Suprapubic skin (tissue), 4 donors: ENCODE data around the gene MYO6.

ENCODE experiments used
- CTCF ChIP-seq, 2 donors: fragments of 200-600 bp in 1 of 2; fragments of 450-650 bp in 1 of 2; sonication (generic) in 1 of 2; IDR thresholded peaks; one replicate each; pipeline ENCODE4 v1.5.1; 2016 to 2019; ENCODE audit warnings: antibody characterized with exemption in 2 of 2, mild to moderate bottlenecking in 1 of 2, moderate library complexity in 1 of 2
- POLR2A ChIP-seq, 2 donors: fragments of 450-650 bp; IDR thresholded peaks; one replicate each; pipeline ENCODE4 v1.6.1; 2017; ENCODE audit warnings: antibody characterized with exemption in 2 of 2, mild to moderate bottlenecking in 2 of 2, moderate library complexity in 2 of 2
- POLR2AphosphoS5 ChIP-seq, 3 donors: sonication (generic); formaldehyde crosslinking; IDR thresholded peaks; one replicate each; pipeline ENCODE4 v1.6.1; 2017; ENCODE audit warnings: antibody characterized with exemption in 3 of 3

- TF ChIP-seq CTCF (IDR thresholded peaks at IDR 0.05), result no peak
- no peak for TF ChIP-seq POLR2AphosphoS5 (IDR thresholded peaks at IDR 0.05)
- TF ChIP-seq POLR2A (IDR thresholded peaks at IDR 0.05), result no peak
These were observed 183.0 kb downstream of the MYO6 start for GRCh38 chr6:75932067-75932466.
